GM19023 (cell line): ENCODE measurements around the gene ASIP.
"Not testable (repeated sequence)": the region's sequence is repeated elsewhere in the genome, so short reads cannot be mapped to it uniquely, and the experiment has no call there.

ENCODE experiments used
- ATAC-seq: cut with Tn5 transposase; IDR thresholded peaks from one replicate; pipeline ENCODE4 v1.9.1; 2021; ENCODE audit warnings: mild to moderate bottlenecking, moderate library complexity; ENCODE audit not compliant: unreplicated experiment

ASIP gene

GRCh38 chr20:34240693-34241615, at the start of gene ASIP:
Gene ASIP, plus strand, starts transcription at chr20:34241423. Its CDS starts 18,952 bp downstream, at chr20:34260375.
- no peak for ATAC-seq

GRCh38 chr20:34193051-34193450, 48.2 kb upstream of the ASIP start:
- ATAC-seq: no peak

- no peak for ATAC-seq
These were observed 42.0 kb upstream of the ASIP start for GRCh38 chr20:34199183-34199582.

GRCh38 chr20:34200023-34200422, 41.2 kb upstream of the ASIP start:
- no peak for ATAC-seq

GRCh38 chr20:34201531-34201930, 39.7 kb upstream of the ASIP start:
- ATAC-seq: no peak

- ATAC-seq: not testable (repeated sequence)
These were observed 35.9 kb upstream of the ASIP start for GRCh38 chr20:34205172-34205880.

GRCh38 chr20:34209111-34209510, 32.1 kb upstream of the ASIP start:
- ATAC-seq: no peak

- ATAC-seq: no peak
These were observed 31.0 kb upstream of the ASIP start for GRCh38 chr20:34210271-34210670.

GRCh38 chr20:34211591-34211990, 29.6 kb upstream of the ASIP start:
- no peak for ATAC-seq

- no peak for ATAC-seq
These were observed 28.0 kb upstream of the ASIP start for GRCh38 chr20:34213213-34213612.

- no peak for ATAC-seq
These were observed 25.4 kb upstream of the ASIP start for GRCh38 chr20:34215711-34216381.

GRCh38 chr20:34216382-34216742, 24.9 kb upstream of the ASIP start:
- no peak for ATAC-seq

- ATAC-seq: no peak
These were observed 20.7 kb upstream of the ASIP start for GRCh38 chr20:34220561-34220960.

GRCh38 chr20:34222208-34222607, 19.0 kb upstream of the ASIP start:
- no peak for ATAC-seq

GRCh38 chr20:34224251-34224650, 17.0 kb upstream of the ASIP start:
- not testable (repeated sequence) for ATAC-seq

- no peak for ATAC-seq
These were observed 9.6 kb upstream of the ASIP start for GRCh38 chr20:34231634-34232033.

- ATAC-seq: no peak
These were observed 8.6 kb upstream of the ASIP start for GRCh38 chr20:34232494-34233087.

GRCh38 chr20:34233687-34234086, 7.5 kb upstream of the ASIP start:
- ATAC-seq: no peak

GRCh38 chr20:34235875-34236274, 5.3 kb upstream of the ASIP start:
- no peak for ATAC-seq

GRCh38 chr20:34237942-34238341, 3.3 kb upstream of the ASIP start:
- no peak for ATAC-seq

- no peak for ATAC-seq
These were observed 1.1 kb upstream of the ASIP start for GRCh38 chr20:34240121-34240520.
